SK-N-SH (cell line): ENCODE data around the gene PPP1R1B. TPM values are rescaled to one million over a fixed set of nuclear protein-coding genes. Genes with fewer than 3 reads are reported as not detected.

Source experiments
- CTCF ChIA-PET: fragments of 300-600, 350-600 bp; formaldehyde crosslinking; extraction: SDS; loops from one replicate; lab custom pipeline; 2021; lab: Yijun Ruan, JAX
- POLR2A ChIA-PET: fragments of 350-600 bp; sonication (Branson Sonifier 250); formaldehyde crosslinking; extraction: SDS; loops from one replicate; lab custom pipeline; 2020; ENCODE audit warnings: antibody characterized with exemption, inconsistent platforms; lab: Yijun Ruan, JAX
- DNase-seq: peaks from one replicate; pipeline ENCODE4 v3.0.0; 2012
- H2AFZ ChIP-seq: fragments of 200-600 bp; sonication (generic); 2 replicates; pipeline ENCODE4 v1.8.1; 2016; ENCODE audit warnings: antibody characterized with exemption, mild to moderate bottlenecking, low read depth
- H3F3A ChIP-seq: fragments of 200-600 bp; sonication (generic); replicated peaks from 2 replicates; pipeline ENCODE3; 2016; ENCODE audit warnings: antibody characterized with exemption, mild to moderate bottlenecking; ENCODE audit not compliant: insufficient read depth
- H3K27ac ChIP-seq, 2 experiments: fragments of 200-500 bp in 1 of 2; fragments of 200-600 bp in 1 of 2; sonication (Bioruptor generic) in 1 of 2; sonication (generic), shearing (Covaris generic) in 1 of 2; 2 replicates each; pipeline versions ENCODE4 v1.5.1 to v1.6.1; 2014 to 2016; ENCODE audit warnings: low read depth in 2 of 2, inconsistent platforms in 1 of 2, low read length in 1 of 2, mild to moderate bottlenecking in 1 of 2, mixed read lengths in 1 of 2
- H3K27me3 ChIP-seq: fragments of 200-600 bp; sonication (generic), shearing (Covaris generic); 2 replicates; pipeline ENCODE4 v1.6.1; 2016; ENCODE audit warnings: mixed run types; ENCODE audit not compliant: insufficient read depth
- H3K36me3 ChIP-seq, 2 experiments: fragments of 200-500 bp in 1 of 2; fragments of 200-600 bp in 1 of 2; sonication (Bioruptor generic) in 1 of 2; sonication (generic) in 1 of 2; replicated peaks in 1 of 2; 2 replicates each; pipeline versions ENCODE3 to v1.5.1; 2014 to 2016; ENCODE audit warnings: low read length in 1 of 2, mild to moderate bottlenecking in 1 of 2; ENCODE audit not compliant: insufficient read depth in 2 of 2, control insufficient read depth in 1 of 2
- H3K4me1 ChIP-seq, 2 experiments: fragments of 200-500 bp in 1 of 2; fragments of 200-600 bp in 1 of 2; sonication (Bioruptor generic) in 1 of 2; sonication (generic), shearing (Covaris generic) in 1 of 2; 2 replicates each; pipeline versions ENCODE4 v1.5.1 to v1.6.1; 2014 to 2016; ENCODE audit warnings: low read depth in 1 of 2, low read length in 1 of 2, mixed run types in 1 of 2; ENCODE audit not compliant: insufficient read depth in 2 of 2, control insufficient read depth in 1 of 2
- H3K4me2 ChIP-seq: fragments of 200-600 bp; sonication (generic), shearing (Covaris generic); 2 replicates; pipeline ENCODE4 v1.6.1; 2017; ENCODE audit warnings: mixed run types
- H3K4me3 ChIP-seq, 2 experiments: fragments of 200-500 bp in 1 of 2; fragments of 200-600 bp in 1 of 2; sonication (Bioruptor generic) in 1 of 2; sonication (generic), shearing (Covaris generic) in 1 of 2; 2 replicates each; pipeline versions ENCODE4 v1.5.1 to v1.8.1; 2014 to 2016; ENCODE audit warnings: low read depth in 2 of 2, inconsistent platforms in 1 of 2, low read length in 1 of 2, mild to moderate bottlenecking in 1 of 2, mixed read lengths in 1 of 2, moderate library complexity in 1 of 2
- H3K79me2 ChIP-seq: fragments of 200-600 bp; sonication (generic); 2 replicates; pipeline ENCODE4 v1.8.1; 2017; ENCODE audit warnings: mild to moderate bottlenecking; ENCODE audit not compliant: insufficient read depth
- H3K9ac ChIP-seq: fragments of 200-600 bp; sonication (generic); 2 replicates; pipeline ENCODE4 v1.6.1; 2017; ENCODE audit warnings: mixed run types
- H3K9me2 ChIP-seq: fragments of 200-600 bp; sonication (generic); 2 replicates; pipeline ENCODE4 v1.6.1; 2017; ENCODE audit warnings: mixed run types
- H3K9me3 ChIP-seq: fragments of 200-600 bp; sonication (generic); 2 replicates; pipeline ENCODE4 v1.6.1; 2017; ENCODE audit warnings: mixed run types, mild to moderate bottlenecking, moderate library complexity
- H4K20me1 ChIP-seq: fragments of 200-600 bp; sonication (generic); 2 replicates; pipeline ENCODE4 v1.6.1; 2017; ENCODE audit warnings: mild to moderate bottlenecking, mixed run types; ENCODE audit not compliant: insufficient read depth
- ELF1 ChIP-seq: IDR thresholded peaks from 2 replicates; pipeline ENCODE4 v1.4.0; 2012
- EP300 ChIP-seq, 2 experiments: IDR thresholded peaks; 2 replicates each; pipeline versions ENCODE4 v1.4.0 to v1.6.1; 2012; ENCODE audit warnings: borderline replicate concordance in 1 of 2, low read depth in 1 of 2, low read length in 1 of 2
- IRF3 ChIP-seq: fragments of 150-350 bp; IDR thresholded peaks from 2 replicates; pipeline ENCODE4 v1.6.1; 2016; ENCODE audit warnings: mild to moderate bottlenecking, low read depth, low read length
- MAX ChIP-seq: IDR thresholded peaks from 2 replicates; pipeline ENCODE4 v1.4.0; 2012; ENCODE audit warnings: low read depth
- MXI1 ChIP-seq: IDR thresholded peaks from 2 replicates; pipeline ENCODE4 v1.6.1; 2012; ENCODE audit warnings: mild to moderate bottlenecking, low read depth, low read length, improper control_type of control experiment
- PBX3 ChIP-seq: IDR thresholded peaks from 2 replicates; pipeline ENCODE4; 2012
- POLR2AphosphoS5 ChIP-seq: IDR thresholded peaks from 2 replicates; pipeline ENCODE4 v1.6.1; 2012; ENCODE audit warnings: low read depth, low read length
- RCOR1 ChIP-seq: fragments of 150-350 bp; IDR thresholded peaks from 2 replicates; pipeline ENCODE4 v1.6.1; 2017; ENCODE audit warnings: antibody characterized with exemption, low read length
- REST ChIP-seq: IDR thresholded peaks from 2 replicates; pipeline ENCODE4 v1.6.1; 2012; ENCODE audit warnings: mild to moderate bottlenecking, low read depth, low read length, moderate library complexity
- RFX5 ChIP-seq: IDR thresholded peaks from 2 replicates; pipeline ENCODE4 v1.6.1; 2012; ENCODE audit warnings: mild to moderate bottlenecking, improper control_type of control experiment, low read length
- SIN3A ChIP-seq: IDR thresholded peaks from 2 replicates; pipeline ENCODE4 v1.6.1; 2012; ENCODE audit warnings: low read depth, mild to moderate bottlenecking, low read length, moderate library complexity, borderline replicate concordance
- TEAD4 ChIP-seq: IDR thresholded peaks from 2 replicates; pipeline ENCODE4 v1.4.0; 2012; ENCODE audit warnings: mild to moderate bottlenecking, borderline replicate concordance; ENCODE audit not compliant: insufficient read depth
- USF1 ChIP-seq: IDR thresholded peaks from 2 replicates; pipeline ENCODE4 v1.4.0; 2012; ENCODE audit warnings: low read depth, borderline replicate concordance
- WGBS: methylation state at CpG from one replicate; pipeline ENCODE4 v1.1.6; 2017; ENCODE audit warnings: low lambda C conversion rate; 5-methylcytosine and 5-hydroxymethylcytosine counted together
- polyA plus RNA-seq, 3 experiments: library from polyadenylated mRNA; depleted of rRNA; stranded (reverse); fragments of >200 nt; gene quantifications; 2 replicates each; pipeline ENCODE4 v1.2.3, GENCODE V29; 2012

PPP1R1B gene
- polyA plus RNA-seq, 1 of the 3 experiments (the other 2 are of a cell fraction) = 0.07 TPM

- TF ChIP-seq RCOR1 = no peak
- no peak for TF ChIP-seq TEAD4
- TF ChIP-seq EP300 (IDR thresholded peaks at IDR 0.05; ENCODE audit: borderline replicate concordance in 1 of 2, low read depth in 1 of 2, low read length in 1 of 2) = no peak
Measured at GRCh38 chr17:39635614-39636176, 8.9 kb downstream of the PPP1R1B start (continued).

GRCh38 chr17:39636587-39636926, 9.8 kb downstream of the PPP1R1B start:
- peak overlapping the region; percentile 86 for H3K9ac ChIP-seq
- WGBS = 30% methylated on average over 6 of the region's 6 CpGs
- H3K27ac ChIP-seq = peak overlapping the region; percentile 59 to 77; a peak in 2 of 4 replicates
- peak overlapping the region; percentile 89; the same call in 1 of the 2 replicates for H2AFZ ChIP-seq
- no peaks in the 10 kb centered on the region for H3K36me3 ChIP-seq
- peaks cover 0 to 21% of the 10 kb centered on the region in 2 experiments; a peak in 2 of 4 replicates for H3K4me1 ChIP-seq
- H3K79me2 ChIP-seq = peaks cover 45% of the 10 kb centered on the region
- no peaks in the 10 kb centered on the region for H3K9me2 ChIP-seq
- H3K4me2 ChIP-seq = peak overlapping the region; percentile 83
- CTCF ChIA-PET = interaction anchor here (2.4 to 17.4 kb wide), 3 partner anchors 14 to 89 kb away, joined by 9 to 332 read pairs (median 93); partner anchors contain the start of gene PPP1R1B
- no peaks in the 10 kb centered on the region for H4K20me1 ChIP-seq
- no peaks in the 10 kb centered on the region for H3K27me3 ChIP-seq
- TF ChIP-seq USF1 = no peak
- no peak for TF ChIP-seq SIN3A
- no peak for TF ChIP-seq RFX5
- TF ChIP-seq, all 33 proteins: peak for 0
- Histone ChIP-seq H3K4me3 (peak overlapping the region; percentile 88 to 97), H3K9me3 (no peaks in the 10 kb centered on the region), H3F3A (no peaks in the 10 kb centered on the region)
- POLR2A ChIA-PET = no interaction called here
- DNase-seq = no peak

- Histone ChIP-seq H3K79me2 (peaks cover 51% of the 10 kb centered on the region), H3K4me1 (peaks cover 0 to 21% of the 10 kb centered on the region in 2 experiments; a peak in 2 of 4 replicates), H2AFZ (peak within 1 kb of the TSS; percentile 89), H3F3A (no peaks in the 10 kb centered on the region), H3K4me3 (peak within 1 kb of the TSS; percentile 88 to 97), H3K27ac (peak within 1 kb of the TSS; percentile 59 to 85), H3K36me3 (no peaks in the 10 kb centered on the region), H3K9ac (peak within 1 kb of the TSS; percentile 86), H3K27me3 (no peaks in the 10 kb centered on the region), H3K9me3 (no peaks in the 10 kb centered on the region), H4K20me1 (no peaks in the 10 kb centered on the region), H3K4me2 (peak within 1 kb of the TSS; percentile 83), H3K9me2 (no peaks in the 10 kb centered on the region)
- DNase-seq = peak; percentile 96
- WGBS = 2% methylated on average over 24 of the region's 69 CpGs
- CTCF ChIA-PET = interaction anchor here (0.9 to 17.4 kb wide), 5 partner anchors 15 to 89 kb away, joined by 3 to 332 read pairs (median 9); partner anchors contain the start of genes PNMT and PPP1R1B
- POLR2A ChIA-PET = no interaction called here
- TF ChIP-seq REST (0 out of 2 replicates have a peak, but pooled peaks have one; percentile 4), SIN3A (peak; percentile 49; the same call in 1 of the 2 replicates), POLR2AphosphoS5 (peak; percentile 87), IRF3 (no peak), USF1 (0 out of 2 replicates have a peak, but pooled peaks have one; percentile 8), ELF1 (peak; percentile 66), MXI1 (peak; percentile 48; the same call in 1 of the 2 replicates), PBX3 (0 out of 2 replicates have a peak, but pooled peaks have one; percentile 17), MAX (0 out of 2 replicates have a peak, but pooled peaks have one; percentile 19)
Measured at GRCh38 chr17:39636927-39637736, 10.4 kb downstream of the PPP1R1B start, which contains the start of gene STARD3. TSS of gene STARD3 (plus strand) at chr17:39637144. CDS start at chr17:39653532, 16,388 bp downstream.
